OCI-LY1 (cell line): ENCODE results near the gene KRT77.

Source experiments
- H2AFZ ChIP-seq: fragments of 200-600 bp; sonication (generic), shearing (Covaris generic); 2 replicates; pipeline ENCODE4 v1.6.0; 2014; ENCODE audit warnings: antibody characterized with exemption, mild to moderate bottlenecking, low read length
- H3F3A ChIP-seq: fragments of 200-600 bp; sonication (generic), shearing (Covaris generic); 2 replicates; pipeline ENCODE4 v1.6.0; 2014; ENCODE audit warnings: mild to moderate bottlenecking, antibody characterized with exemption, low read length, moderate library complexity; ENCODE audit not compliant: insufficient read depth
- H3K27ac ChIP-seq: fragments of 200-600 bp; sonication (generic); 2 replicates; pipeline ENCODE4 v1.5.1; 2014; ENCODE audit warnings: low read length, mixed run types, mild to moderate bottlenecking, low read depth; ENCODE audit not compliant: poor library complexity, severe bottlenecking
- H3K27me3 ChIP-seq: fragments of 200-600 bp; sonication (generic); 2 replicates; pipeline ENCODE4 v1.6.0; 2014; ENCODE audit warnings: antibody characterized with exemption, mild to moderate bottlenecking, low read length, moderate library complexity; ENCODE audit not compliant: insufficient read depth
- H3K36me3 ChIP-seq: fragments of 200-600 bp; sonication (generic); 2 replicates; pipeline ENCODE4 v1.6.1; 2014; ENCODE audit warnings: mild to moderate bottlenecking, antibody characterized with exemption, low read length, moderate library complexity, mixed read lengths; ENCODE audit not compliant: insufficient read depth
- H3K4me1 ChIP-seq: fragments of 200-600 bp; sonication (generic); 2 replicates; pipeline ENCODE4 v1.5.1; 2014; ENCODE audit warnings: mild to moderate bottlenecking, low read length, moderate library complexity; ENCODE audit not compliant: insufficient read depth, severe bottlenecking
- H3K4me2 ChIP-seq: fragments of 200-600 bp; sonication (generic), shearing (Covaris generic); 2 replicates; pipeline ENCODE4 v1.6.1; 2014; ENCODE audit warnings: low read length
- H3K4me3 ChIP-seq: fragments of 200-600 bp; sonication (generic); 2 replicates; pipeline ENCODE4 v1.5.1; 2014; ENCODE audit warnings: low read length, low read depth, mild to moderate bottlenecking, mixed read lengths; ENCODE audit not compliant: poor library complexity, severe bottlenecking
- H3K79me2 ChIP-seq: fragments of 200-600 bp; shearing (Covaris generic); 2 replicates; pipeline ENCODE4 v1.6.1; 2016; ENCODE audit warnings: mixed run types, low read length, mixed read lengths; ENCODE audit not compliant: insufficient read depth
- H3K9ac ChIP-seq: fragments of 200-600 bp; sonication (generic), shearing (Covaris generic); 2 replicates; pipeline ENCODE4 v1.6.1; 2014; ENCODE audit warnings: mild to moderate bottlenecking, low read length, mixed read lengths
- H3K9me2 ChIP-seq: fragments of 200-600 bp; sonication (generic), shearing (Covaris generic); 2 replicates; pipeline ENCODE4 v1.6.1; 2014; ENCODE audit warnings: low read depth, mild to moderate bottlenecking, low read length, mixed read lengths
- H3K9me3 ChIP-seq: fragments of 200-600 bp; shearing (Covaris generic); 2 replicates; pipeline ENCODE4 v1.6.1; 2014; ENCODE audit warnings: low read length, mixed read lengths
- H4K20me1 ChIP-seq: fragments of 200-600 bp; sonication (generic), shearing (Covaris generic); 2 replicates; pipeline ENCODE4 v1.6.0; 2016; ENCODE audit warnings: mild to moderate bottlenecking, low read length; ENCODE audit not compliant: insufficient read depth
- EZH2 ChIP-seq: fragments of 200-600 bp; sonication (generic), shearing (Covaris generic); IDR thresholded peaks from 2 replicates; pipeline ENCODE4 v1.8.0; 2017; ENCODE audit warnings: borderline replicate concordance, mixed run types, mild to moderate bottlenecking, antibody characterized with exemption, low read length, moderate library complexity, mixed read lengths
- TF ChIP-seq, protein P1 (sequence below): fragments of 200-600 bp; sonication (generic), shearing (Covaris generic); IDR thresholded peaks from 2 replicates; pipeline ENCODE4 v1.5.1; 2017; ENCODE audit warnings: mild to moderate bottlenecking, antibody characterized with exemption, low read length, moderate library complexity, mixed read lengths

The KRT77 gene

DNA sequence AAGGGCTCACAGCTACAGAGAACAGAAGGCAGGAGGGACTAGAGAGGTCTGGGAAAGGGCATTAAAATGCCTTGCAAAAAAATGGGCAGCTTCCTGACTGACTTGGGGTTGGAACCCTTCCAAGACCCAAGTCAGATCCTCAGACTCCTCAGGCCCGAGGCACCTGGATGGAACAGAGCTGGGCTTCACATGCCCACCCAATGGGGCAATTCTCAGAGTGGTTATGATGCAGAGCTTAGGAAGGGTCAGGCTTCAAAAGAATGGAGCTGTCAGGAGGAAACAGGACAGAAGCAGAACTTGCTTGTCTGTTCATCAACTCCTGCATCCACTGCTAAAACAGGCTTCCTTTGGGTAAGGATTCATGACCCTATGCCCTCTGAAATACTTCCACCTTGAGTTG lies 13.4 kb downstream of the KRT77 start:
- no peaks in the 10 kb centered on the region for H3K36me3 ChIP-seq
- no peak overlapping the region for H3K9ac ChIP-seq
- no peaks in the 10 kb centered on the region for H3K9me2 ChIP-seq
- no peaks in the 10 kb centered on the region for H3K4me1 ChIP-seq
- no peaks in the 10 kb centered on the region for H3K9me3 ChIP-seq
- H3K27ac ChIP-seq: no peak overlapping the region
- TF ChIP-seq EZH2: no peak
- TF ChIP-seq, protein P1, sequence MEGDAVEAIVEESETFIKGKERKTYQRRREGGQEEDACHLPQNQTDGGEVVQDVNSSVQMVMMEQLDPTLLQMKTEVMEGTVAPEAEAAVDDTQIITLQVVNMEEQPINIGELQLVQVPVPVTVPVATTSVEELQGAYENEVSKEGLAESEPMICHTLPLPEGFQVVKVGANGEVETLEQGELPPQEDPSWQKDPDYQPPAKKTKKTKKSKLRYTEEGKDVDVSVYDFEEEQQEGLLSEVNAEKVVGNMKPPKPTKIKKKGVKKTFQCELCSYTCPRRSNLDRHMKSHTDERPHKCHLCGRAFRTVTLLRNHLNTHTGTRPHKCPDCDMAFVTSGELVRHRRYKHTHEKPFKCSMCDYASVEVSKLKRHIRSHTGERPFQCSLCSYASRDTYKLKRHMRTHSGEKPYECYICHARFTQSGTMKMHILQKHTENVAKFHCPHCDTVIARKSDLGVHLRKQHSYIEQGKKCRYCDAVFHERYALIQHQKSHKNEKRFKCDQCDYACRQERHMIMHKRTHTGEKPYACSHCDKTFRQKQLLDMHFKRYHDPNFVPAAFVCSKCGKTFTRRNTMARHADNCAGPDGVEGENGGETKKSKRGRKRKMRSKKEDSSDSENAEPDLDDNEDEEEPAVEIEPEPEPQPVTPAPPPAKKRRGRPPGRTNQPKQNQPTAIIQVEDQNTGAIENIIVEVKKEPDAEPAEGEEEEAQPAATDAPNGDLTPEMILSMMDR: no peak
- H3K27me3 ChIP-seq: no peaks in the 10 kb centered on the region
- no peak overlapping the region for H3K4me2 ChIP-seq
- H3F3A ChIP-seq: no peaks in the 10 kb centered on the region
- H3K4me3 ChIP-seq: no peak overlapping the region
- no peaks in the 10 kb centered on the region for H4K20me1 ChIP-seq
- no peak overlapping the region for H2AFZ ChIP-seq
- no peaks in the 10 kb centered on the region for H3K79me2 ChIP-seq

DNA sequence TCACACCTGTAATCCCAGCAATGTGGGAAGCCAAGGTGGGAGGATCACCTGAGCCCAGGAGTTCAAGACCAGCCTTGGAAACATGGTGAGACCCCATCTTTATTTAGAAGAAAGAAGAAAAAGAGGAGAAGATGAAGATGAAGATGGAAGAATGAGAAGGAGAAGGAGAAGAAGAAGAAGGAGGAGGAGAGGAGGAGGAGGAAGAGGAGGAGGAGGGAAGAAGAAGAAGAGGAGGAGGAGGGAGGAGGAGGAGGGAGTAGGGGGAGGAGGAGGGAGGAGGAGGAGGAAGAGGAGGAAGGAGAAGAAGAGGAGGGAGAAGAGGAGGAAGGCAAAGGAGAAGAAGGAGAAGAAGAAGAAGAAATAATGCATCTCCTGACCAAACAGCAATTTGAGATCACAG lies 14.1 kb downstream of the KRT77 start:
- no peak overlapping the region for H3K4me2 ChIP-seq
- H3K4me3 ChIP-seq: no peak overlapping the region
- no peaks in the 10 kb centered on the region for H3K9me3 ChIP-seq
- H3K27me3 ChIP-seq: no peaks in the 10 kb centered on the region
- H3K4me1 ChIP-seq: no peaks in the 10 kb centered on the region
- no peak overlapping the region for H2AFZ ChIP-seq
- H3K27ac ChIP-seq: no peak overlapping the region
- H3K36me3 ChIP-seq: no peaks in the 10 kb centered on the region
- H3K9me2 ChIP-seq: no peaks in the 10 kb centered on the region
- no peaks in the 10 kb centered on the region for H3F3A ChIP-seq
- no peaks in the 10 kb centered on the region for H3K79me2 ChIP-seq
- H3K9ac ChIP-seq: no peak overlapping the region
- no peak for TF ChIP-seq EZH2
- TF ChIP-seq, protein P1: no peak
- no peaks in the 10 kb centered on the region for H4K20me1 ChIP-seq

DNA sequence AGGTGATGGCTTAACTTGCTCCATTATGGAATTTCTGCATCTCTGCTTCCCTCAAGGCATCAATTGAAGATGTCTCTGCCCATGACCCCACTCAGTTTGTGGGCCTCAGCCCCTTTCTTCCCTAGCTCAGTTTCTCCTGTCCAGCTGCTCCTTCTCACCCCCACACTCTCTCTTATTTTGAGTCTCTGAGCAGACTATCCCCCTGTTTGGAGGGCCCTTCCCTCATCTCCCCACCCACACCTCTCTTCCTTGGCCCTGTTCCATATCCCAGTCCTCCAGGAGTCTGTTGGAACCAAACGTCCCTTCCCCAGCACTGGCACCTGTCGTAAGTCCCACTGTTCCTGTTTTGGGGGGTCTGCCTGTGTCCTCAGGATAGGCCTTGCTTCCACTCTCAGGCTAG lies 14.8 kb downstream of the KRT77 start:
- Histone ChIP-seq H2AFZ (no peak overlapping the region), H3K36me3 (no peaks in the 10 kb centered on the region), H3K4me3 (no peak overlapping the region), H3F3A (no peaks in the 10 kb centered on the region), H3K9me2 (no peaks in the 10 kb centered on the region), H3K9me3 (no peaks in the 10 kb centered on the region), H4K20me1 (no peaks in the 10 kb centered on the region), H3K4me2 (no peak overlapping the region), H3K27me3 (0 out of 2 replicates have a peak, but pooled peaks cover 4% of the 10 kb centered on the region), H3K27ac (no peak overlapping the region), H3K4me1 (no peaks in the 10 kb centered on the region), H3K79me2 (no peaks in the 10 kb centered on the region), H3K9ac (no peak overlapping the region)
- TF ChIP-seq, protein P1: no peak
- no peak for TF ChIP-seq EZH2
